HFFc6 (cell line): ENCODE data around the gene ARHGAP24. TPM values are rescaled to one million over a fixed set of nuclear protein-coding genes. Genes with fewer than 3 reads are reported as not detected.

ENCODE experiments used
- DNase-seq: peaks from one replicate; pipeline ENCODE4 v3.0.0-alpha.2; 2018
- H3K27ac Mint-ChIP-seq: 2 replicates; pipeline ENCODE4 v1.8.0; 2020; ENCODE audit warnings: mild to moderate bottlenecking, mixed read lengths
- H3K27me3 Mint-ChIP-seq: 2 replicates; pipeline ENCODE4 v1.8.0; 2021; ENCODE audit warnings: mild to moderate bottlenecking, moderate library complexity, mixed read lengths; ENCODE audit not compliant: insufficient read depth
- H3K36me3 Mint-ChIP-seq: 2 replicates; pipeline ENCODE4 v1.8.0; 2021; ENCODE audit warnings: low read depth, mixed read lengths
- H3K4me1 Mint-ChIP-seq: 2 replicates; pipeline ENCODE4 v1.8.0; 2020; ENCODE audit warnings: low read depth, mixed read lengths
- H3K4me3 Mint-ChIP-seq: 2 replicates; pipeline ENCODE4 v1.8.0; 2020; ENCODE audit warnings: mild to moderate bottlenecking, moderate library complexity, mixed read lengths
- H3K9me3 Mint-ChIP-seq: 2 replicates; pipeline ENCODE4 v1.8.0; 2020; ENCODE audit warnings: mild to moderate bottlenecking, mixed read lengths
- total RNA-seq, 6 experiments: library from RNA; stranded (reverse); fragmentation: NEBNext Ultra II Directional; extraction: Animal tissue kit (Norgen Biotek cat#: 25700); gene quantifications; 2 replicates in 1 of 6; 3 replicates in 5 of 6; pipeline ENCODE4 v1.2.3, GENCODE V29; 2021
- TF ChIP-seq, protein P1 (sequence below): fragments of 200-600 bp; sonication (generic); IDR thresholded peaks from 2 replicates; pipeline ENCODE4 v1.5.0; 2021; ENCODE audit warnings: antibody characterized with exemption, mild to moderate bottlenecking

Gene ARHGAP24
- total RNA-seq, 6 experiments from 2014 or later: 13.6 to 28.3 (median 15.2) TPM

DNA sequence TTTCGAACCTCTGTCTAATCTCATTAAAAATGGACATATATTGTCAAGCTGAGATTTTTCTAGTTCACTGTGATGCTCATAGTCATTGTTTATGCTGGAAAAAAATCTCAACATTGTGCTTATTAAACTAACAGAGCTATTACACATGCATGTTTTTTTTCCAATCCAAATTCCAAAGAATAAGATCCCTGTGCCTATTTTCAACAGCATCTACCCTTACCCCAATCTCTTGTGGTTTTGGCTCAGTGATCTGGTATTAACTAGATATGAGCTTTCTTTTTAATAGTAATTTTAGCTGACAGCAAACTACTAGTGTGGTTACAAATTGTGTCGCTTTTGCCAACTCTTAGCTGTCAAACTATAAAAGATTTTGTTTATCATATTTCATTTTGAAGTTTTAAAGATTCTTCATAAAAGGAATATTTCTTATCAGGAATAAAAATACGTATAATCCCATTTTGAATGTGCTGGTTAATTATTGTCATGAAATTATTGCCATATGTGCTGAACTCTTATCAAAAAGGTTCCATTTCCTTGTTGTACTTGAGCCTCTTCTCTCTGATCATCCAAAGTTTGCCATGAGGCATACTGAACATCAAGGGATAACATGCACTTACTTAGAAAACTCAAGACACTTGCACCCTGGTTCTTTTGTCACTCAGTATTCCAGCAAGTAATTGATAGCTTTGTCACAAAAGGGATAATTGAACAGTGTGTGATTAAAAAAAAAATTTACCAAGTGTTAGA, 241.2 kb downstream of the ARHGAP24 start:
- Mint-ChIP-seq H3K4me3 (no peak overlapping the region), H3K27me3 (no peaks in the 10 kb centered on the region), H3K27ac (no peak overlapping the region), H3K9me3 (no peaks in the 10 kb centered on the region), H3K36me3 (no peaks in the 10 kb centered on the region), H3K4me1 (peaks cover 41% of the 10 kb centered on the region)
- DNase-seq: no peak
- TF ChIP-seq, protein P1, sequence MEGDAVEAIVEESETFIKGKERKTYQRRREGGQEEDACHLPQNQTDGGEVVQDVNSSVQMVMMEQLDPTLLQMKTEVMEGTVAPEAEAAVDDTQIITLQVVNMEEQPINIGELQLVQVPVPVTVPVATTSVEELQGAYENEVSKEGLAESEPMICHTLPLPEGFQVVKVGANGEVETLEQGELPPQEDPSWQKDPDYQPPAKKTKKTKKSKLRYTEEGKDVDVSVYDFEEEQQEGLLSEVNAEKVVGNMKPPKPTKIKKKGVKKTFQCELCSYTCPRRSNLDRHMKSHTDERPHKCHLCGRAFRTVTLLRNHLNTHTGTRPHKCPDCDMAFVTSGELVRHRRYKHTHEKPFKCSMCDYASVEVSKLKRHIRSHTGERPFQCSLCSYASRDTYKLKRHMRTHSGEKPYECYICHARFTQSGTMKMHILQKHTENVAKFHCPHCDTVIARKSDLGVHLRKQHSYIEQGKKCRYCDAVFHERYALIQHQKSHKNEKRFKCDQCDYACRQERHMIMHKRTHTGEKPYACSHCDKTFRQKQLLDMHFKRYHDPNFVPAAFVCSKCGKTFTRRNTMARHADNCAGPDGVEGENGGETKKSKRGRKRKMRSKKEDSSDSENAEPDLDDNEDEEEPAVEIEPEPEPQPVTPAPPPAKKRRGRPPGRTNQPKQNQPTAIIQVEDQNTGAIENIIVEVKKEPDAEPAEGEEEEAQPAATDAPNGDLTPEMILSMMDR: no peak

DNA sequence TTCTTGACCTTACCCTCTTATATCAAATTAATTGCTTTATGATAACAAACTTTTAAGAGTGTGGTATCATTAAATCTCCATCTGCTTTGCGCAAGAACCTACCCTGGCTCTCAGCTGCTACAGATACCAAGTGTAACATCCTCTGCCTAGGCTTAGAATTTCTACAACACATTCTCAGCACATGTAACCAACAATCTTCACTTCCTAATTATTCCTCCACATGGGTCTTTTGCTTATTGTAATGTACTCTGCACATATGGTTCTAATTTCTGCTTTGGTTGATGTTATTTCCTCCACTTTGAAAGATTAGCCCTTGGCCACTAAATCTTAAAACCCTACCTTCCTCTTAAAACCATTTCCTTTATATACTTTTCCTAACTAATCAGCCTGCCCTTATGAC, 242.4 kb downstream of the ARHGAP24 start:
- no peaks in the 10 kb centered on the region for H3K36me3 Mint-ChIP-seq
- TF ChIP-seq, protein P1: no peak
- 0 out of 2 replicates have a peak overlapping the region, but pooled peaks have one; percentile 5 for H3K27ac Mint-ChIP-seq
- H3K27me3 Mint-ChIP-seq: no peaks in the 10 kb centered on the region
- H3K4me1 Mint-ChIP-seq: peaks cover 41% of the 10 kb centered on the region
- peak; percentile 15 for DNase-seq
- no peaks in the 10 kb centered on the region for H3K9me3 Mint-ChIP-seq
- no peak overlapping the region; the same call in 1 of the 2 replicates for H3K4me3 Mint-ChIP-seq

DNA sequence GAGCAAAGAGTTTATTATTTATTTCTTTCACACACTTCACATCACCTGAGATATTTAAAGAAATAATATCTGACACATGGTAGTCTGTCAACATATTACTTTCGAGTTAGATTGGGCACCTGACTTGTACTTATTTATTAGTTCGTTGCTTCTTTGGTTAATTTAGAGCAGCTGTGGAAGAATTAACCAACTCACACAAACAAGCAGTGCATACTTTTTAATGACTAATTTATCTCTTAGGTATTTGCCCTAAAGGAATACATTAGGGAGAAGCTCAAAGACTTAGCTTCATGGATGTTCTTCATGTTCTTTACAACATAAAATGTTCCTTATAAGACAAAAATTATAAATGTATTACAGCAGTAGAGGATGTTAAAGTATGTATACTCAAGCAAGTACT, 242.9 kb downstream of the ARHGAP24 start:
- H3K27me3 Mint-ChIP-seq: no peaks in the 10 kb centered on the region
- DNase-seq: no peak
- TF ChIP-seq, protein P1: no peak
- H3K4me3 Mint-ChIP-seq: no peak overlapping the region; the same call in 1 of the 2 replicates
- H3K9me3 Mint-ChIP-seq: no peaks in the 10 kb centered on the region
- no peaks in the 10 kb centered on the region for H3K36me3 Mint-ChIP-seq
- peaks cover 41% of the 10 kb centered on the region for H3K4me1 Mint-ChIP-seq
- H3K27ac Mint-ChIP-seq: no peak overlapping the region

DNA sequence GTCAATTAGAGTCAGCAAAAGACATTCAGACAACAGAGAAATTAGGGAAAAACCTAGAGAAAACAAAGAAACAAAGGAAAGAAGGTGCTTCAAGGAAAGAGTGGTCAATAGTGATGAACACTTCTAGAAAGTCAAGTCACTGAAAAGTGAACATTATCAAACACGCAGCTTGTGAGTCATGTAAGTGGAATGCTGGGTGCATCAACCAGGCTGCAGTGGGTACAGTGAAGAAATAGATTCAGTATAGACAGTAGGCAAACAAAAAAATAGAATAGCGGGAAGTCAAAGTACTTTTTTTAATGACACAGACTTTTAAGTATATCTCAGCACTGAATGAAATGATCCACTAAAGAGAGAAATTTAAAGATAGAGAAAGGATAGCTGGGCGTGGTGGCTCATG, 245.8 kb downstream of the ARHGAP24 start:
- no peak overlapping the region for H3K27ac Mint-ChIP-seq
- TF ChIP-seq, protein P1: no peak
- no peaks in the 10 kb centered on the region for H3K9me3 Mint-ChIP-seq
- H3K36me3 Mint-ChIP-seq: no peaks in the 10 kb centered on the region
- no peak overlapping the region for H3K4me3 Mint-ChIP-seq
- DNase-seq: peak; percentile 36
- no peaks in the 10 kb centered on the region for H3K27me3 Mint-ChIP-seq
- peaks cover 43% of the 10 kb centered on the region for H3K4me1 Mint-ChIP-seq

DNA sequence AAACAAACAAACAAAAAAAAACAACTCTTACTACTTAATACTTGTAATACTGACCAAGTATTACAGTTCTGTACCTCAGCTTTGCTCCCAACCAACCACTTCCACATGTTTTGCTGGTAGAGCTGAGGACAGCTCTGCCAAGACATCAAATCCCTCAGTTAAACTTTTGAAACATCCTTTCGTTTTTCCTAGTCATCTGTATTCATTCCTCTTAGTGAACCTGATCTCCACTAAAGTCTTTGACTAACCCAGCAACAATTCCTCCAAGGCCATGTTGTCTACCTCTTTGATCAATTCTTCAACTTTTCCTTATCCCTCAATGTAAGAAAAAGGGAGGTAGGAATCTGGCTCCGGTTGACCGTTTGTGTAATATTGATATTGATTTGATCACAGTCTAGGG, 247.5 kb downstream of the ARHGAP24 start:
- no peak overlapping the region for H3K4me3 Mint-ChIP-seq
- TF ChIP-seq, protein P1: no peak
- DNase-seq: no peak
- no peaks in the 10 kb centered on the region for H3K27me3 Mint-ChIP-seq
- H3K4me1 Mint-ChIP-seq: peaks cover 29% of the 10 kb centered on the region
- H3K27ac Mint-ChIP-seq: no peak overlapping the region
- no peaks in the 10 kb centered on the region for H3K36me3 Mint-ChIP-seq
- H3K9me3 Mint-ChIP-seq: no peaks in the 10 kb centered on the region
